AG09309 (cell line): ENCODE measurements around the gene MPPED2.

Experiments
- DNase-seq: peaks from one replicate; pipeline ENCODE4 v3.0.0-alpha.2; 2010; ENCODE audit warnings: low read depth
- H3K4me3 ChIP-seq: 2 replicates; pipeline ENCODE4 v1.5.1; 2011; ENCODE audit warnings: mild to moderate bottlenecking, low read depth, low read length, moderate library complexity; ENCODE audit not compliant: control insufficient read depth
- CTCF ChIP-seq: IDR thresholded peaks from 2 replicates; pipeline ENCODE4 v1.5.1; 2011; ENCODE audit warnings: mild to moderate bottlenecking, low read depth, low read length, inconsistent platforms; ENCODE audit not compliant: insufficient read depth, control insufficient read depth; ENCODE audit errors: missing control alignments

Gene MPPED2

GRCh38 chr11:30451167-30451566 lies 135.0 kb downstream of the MPPED2 start:
- H3K4me3 ChIP-seq: no peak overlapping the region
- TF ChIP-seq CTCF: no peak
- DNase-seq: no peak

- no peak for DNase-seq
- TF ChIP-seq CTCF: no peak
- no peak overlapping the region for H3K4me3 ChIP-seq
Measured at GRCh38 chr11:30447058-30447640, 139.0 kb downstream of the MPPED2 start.

GRCh38 chr11:30446520-30446919 lies 139.6 kb downstream of the MPPED2 start:
- TF ChIP-seq CTCF: no peak
- no peak overlapping the region for H3K4me3 ChIP-seq
- no peak for DNase-seq

- no peak overlapping the region for H3K4me3 ChIP-seq
- no peak for DNase-seq
- TF ChIP-seq CTCF: no peak
Measured at GRCh38 chr11:30445056-30445455, 141.1 kb downstream of the MPPED2 start.

- DNase-seq: no peak
- no peak for TF ChIP-seq CTCF
- no peak overlapping the region for H3K4me3 ChIP-seq
Measured at GRCh38 chr11:30440510-30440909, 145.6 kb downstream of the MPPED2 start.

GRCh38 chr11:30436801-30437200 lies 149.4 kb downstream of the MPPED2 start:
- DNase-seq: no peak
- no peak for TF ChIP-seq CTCF
- H3K4me3 ChIP-seq: no peak overlapping the region

- no peak for DNase-seq
- no peak for TF ChIP-seq CTCF
Measured at GRCh38 chr11:30435488-30435887, 150.7 kb downstream of the MPPED2 start.

More at GRCh38 chr11:30435488-30435887, 150.7 kb downstream of the MPPED2 start:
- no peak overlapping the region for H3K4me3 ChIP-seq
